ENCODE data around the gene TEX44.

Gene TEX44

GRCh38 chr2:231621051-231621879, 28.6 kb downstream of the TEX44 start:
- Histone ChIP-seq H3K4me2 (ENCODE audit: low read length) (no peak overlapping the region), H3K27me3 (ENCODE audit: control insufficient read depth, low read length) (no peaks in the 10 kb centered on the region), H3K36me3 (ENCODE audit: control insufficient read depth, low read length) (no peaks in the 10 kb centered on the region), H3K79me2 (ENCODE audit: control insufficient read depth, low read length) (no peaks in the 10 kb centered on the region), H3K9me2 (replicated peaks; ENCODE audit: control insufficient read depth, low read length) (no peaks in the 10 kb centered on the region), H3F3A (ENCODE audit: control insufficient read depth, insufficient read depth) (peaks cover 21% of the 10 kb centered on the region), H3K27ac (ENCODE audit: low read depth, low read length) (no peak overlapping the region), H3K4me3 (ENCODE audit: low read length) (no peak overlapping the region), H4K20me1 (ENCODE audit: control insufficient read depth, insufficient read depth, low read depth, low read length) (no peaks in the 10 kb centered on the region), H3K4me1 (ENCODE audit: control insufficient read depth, low read length) (peaks cover 21% of the 10 kb centered on the region), H3K9me3 (ENCODE audit: control insufficient read depth, insufficient read depth, low read length) (no peaks in the 10 kb centered on the region)
- TF ChIP-seq EZH2phosphoT487 (IDR thresholded peaks at IDR 0.05; ENCODE audit: borderline replicate concordance, low read length) = no peak
- TF ChIP-seq CTCF (IDR thresholded peaks at IDR 0.05; ENCODE audit: low read depth, low read length, poor library complexity, severe bottlenecking) = no peak

GRCh38 chr2:231622963-231623362, 30.3 kb downstream of the TEX44 start:
- H3K9me2 ChIP-seq (replicated peaks; ENCODE audit: control insufficient read depth, low read length) = no peaks in the 10 kb centered on the region
- no peaks in the 10 kb centered on the region for H3K27me3 ChIP-seq (ENCODE audit: control insufficient read depth, low read length)
- H3K4me2 ChIP-seq (ENCODE audit: low read length) = no peak overlapping the region
- no peak for TF ChIP-seq CTCF (IDR thresholded peaks at IDR 0.05; ENCODE audit: low read depth, low read length, poor library complexity, severe bottlenecking)
- no peak for TF ChIP-seq EZH2phosphoT487 (IDR thresholded peaks at IDR 0.05; ENCODE audit: borderline replicate concordance, low read length)
- no peaks in the 10 kb centered on the region for H4K20me1 ChIP-seq (ENCODE audit: control insufficient read depth, insufficient read depth, low read depth, low read length)
- no peaks in the 10 kb centered on the region for H3K79me2 ChIP-seq (ENCODE audit: control insufficient read depth, low read length)
- H3K36me3 ChIP-seq (ENCODE audit: control insufficient read depth, low read length) = no peaks in the 10 kb centered on the region
- no peak overlapping the region for H3K27ac ChIP-seq (ENCODE audit: low read depth, low read length)
- H3K4me3 ChIP-seq (ENCODE audit: low read length) = no peak overlapping the region
- H3F3A ChIP-seq (ENCODE audit: control insufficient read depth, insufficient read depth) = peaks cover 6% of the 10 kb centered on the region; the same call in 1 of the 2 replicates
- H3K4me1 ChIP-seq (ENCODE audit: control insufficient read depth, low read length) = peaks cover 8% of the 10 kb centered on the region
- H3K9me3 ChIP-seq (ENCODE audit: control insufficient read depth, insufficient read depth, low read length) = no peaks in the 10 kb centered on the region

GRCh38 chr2:231626449-231626848, 33.8 kb downstream of the TEX44 start:
- H3K27me3 ChIP-seq (ENCODE audit: control insufficient read depth, low read length) = no peaks in the 10 kb centered on the region
- no peaks in the 10 kb centered on the region for H3K36me3 ChIP-seq (ENCODE audit: control insufficient read depth, low read length)
- no peak overlapping the region for H3K27ac ChIP-seq (ENCODE audit: low read depth, low read length)
- no peaks in the 10 kb centered on the region for H3F3A ChIP-seq (ENCODE audit: control insufficient read depth, insufficient read depth)
- TF ChIP-seq CTCF (IDR thresholded peaks at IDR 0.05; ENCODE audit: low read depth, low read length, poor library complexity, severe bottlenecking) = no peak
- TF ChIP-seq EZH2phosphoT487 (IDR thresholded peaks at IDR 0.05; ENCODE audit: borderline replicate concordance, low read length) = no peak
- H3K4me2 ChIP-seq (ENCODE audit: low read length) = no peak overlapping the region
- H3K9me3 ChIP-seq (ENCODE audit: control insufficient read depth, insufficient read depth, low read length) = no peaks in the 10 kb centered on the region
- H4K20me1 ChIP-seq (ENCODE audit: control insufficient read depth, insufficient read depth, low read depth, low read length) = no peaks in the 10 kb centered on the region
- H3K4me1 ChIP-seq (ENCODE audit: control insufficient read depth, low read length) = peaks cover 18% of the 10 kb centered on the region
- no peak overlapping the region for H3K4me3 ChIP-seq (ENCODE audit: low read length)
- no peaks in the 10 kb centered on the region for H3K9me2 ChIP-seq (replicated peaks; ENCODE audit: control insufficient read depth, low read length)
- H3K79me2 ChIP-seq (ENCODE audit: control insufficient read depth, low read length) = no peaks in the 10 kb centered on the region
